Stimulated activated CD4-positive, alpha-beta T cell treated with anti-CD3 and anti-CD28 coated beads, Interleukin-1b, Interleukin-23, amount 100 ng/mL, for 48 hours (primary cell): ENCODE measurements around the gene NXN.
A peak's percentile ranks its signal among the peaks of the same experiment; 100 is the strongest.
"Not testable (repeated sequence)": the region's sequence is repeated elsewhere in the genome, so short reads cannot be mapped to it uniquely, and the experiment has no call there.

Experiments
- DNase-seq: peaks from one replicate; pipeline ENCODE4 v3.0.0-alpha.2; 2020

NXN gene

GRCh38 chr17:881778-882177 is 97.8 kb downstream of the NXN start:
- no peak for DNase-seq

GRCh38 chr17:880443-881269 is 98.9 kb downstream of the NXN start:
- DNase-seq, result no peak

- peak; percentile 69 for DNase-seq
Measured at GRCh38 chr17:879546-880442, 99.8 kb downstream of the NXN start.

GRCh38 chr17:877630-878029 is 101.9 kb downstream of the NXN start:
- no peak for DNase-seq

GRCh38 chr17:876272-876671 is 103.3 kb downstream of the NXN start:
- DNase-seq, result no peak

GRCh38 chr17:874590-874989 is 105.0 kb downstream of the NXN start:
- not testable (repeated sequence) for DNase-seq

GRCh38 chr17:872855-873254 is 106.7 kb downstream of the NXN start:
- no peak for DNase-seq

- DNase-seq, result no peak
Measured at GRCh38 chr17:871751-872519, 107.6 kb downstream of the NXN start.

- DNase-seq, result no peak
Measured at GRCh38 chr17:869567-870525, 109.7 kb downstream of the NXN start.

GRCh38 chr17:869086-869485 is 110.5 kb downstream of the NXN start:
- no peak for DNase-seq

- no peak for DNase-seq
Measured at GRCh38 chr17:867896-868489, 111.6 kb downstream of the NXN start.

GRCh38 chr17:867238-867637 is 112.3 kb downstream of the NXN start:
- DNase-seq, result not testable (repeated sequence)

- DNase-seq, result no peak
Measured at GRCh38 chr17:866568-867103, 112.9 kb downstream of the NXN start.

- DNase-seq, result no peak
Measured at GRCh38 chr17:864315-864714, 115.3 kb downstream of the NXN start.

- no peak for DNase-seq
Measured at GRCh38 chr17:863880-864279, 115.7 kb downstream of the NXN start.

- no peak for DNase-seq
Measured at GRCh38 chr17:862582-862981, 117.0 kb downstream of the NXN start.

GRCh38 chr17:861364-861763 is 118.2 kb downstream of the NXN start:
- DNase-seq, result no peak

- DNase-seq, result no peak
Measured at GRCh38 chr17:860805-861204, 118.8 kb downstream of the NXN start.

- DNase-seq, result no peak
Measured at GRCh38 chr17:859824-860195, 119.8 kb downstream of the NXN start.

GRCh38 chr17:859061-859823 is 120.3 kb downstream of the NXN start:
- no peak for DNase-seq

- no peak for DNase-seq
Measured at GRCh38 chr17:856149-856548, 123.4 kb downstream of the NXN start.
